ENCODE data around the gene NUFIP1.
"Not testable (repeated sequence)": the region's sequence is repeated elsewhere in the genome, so short reads cannot be mapped to it uniquely, and the experiment has no call there.

NUFIP1 gene

DNA sequence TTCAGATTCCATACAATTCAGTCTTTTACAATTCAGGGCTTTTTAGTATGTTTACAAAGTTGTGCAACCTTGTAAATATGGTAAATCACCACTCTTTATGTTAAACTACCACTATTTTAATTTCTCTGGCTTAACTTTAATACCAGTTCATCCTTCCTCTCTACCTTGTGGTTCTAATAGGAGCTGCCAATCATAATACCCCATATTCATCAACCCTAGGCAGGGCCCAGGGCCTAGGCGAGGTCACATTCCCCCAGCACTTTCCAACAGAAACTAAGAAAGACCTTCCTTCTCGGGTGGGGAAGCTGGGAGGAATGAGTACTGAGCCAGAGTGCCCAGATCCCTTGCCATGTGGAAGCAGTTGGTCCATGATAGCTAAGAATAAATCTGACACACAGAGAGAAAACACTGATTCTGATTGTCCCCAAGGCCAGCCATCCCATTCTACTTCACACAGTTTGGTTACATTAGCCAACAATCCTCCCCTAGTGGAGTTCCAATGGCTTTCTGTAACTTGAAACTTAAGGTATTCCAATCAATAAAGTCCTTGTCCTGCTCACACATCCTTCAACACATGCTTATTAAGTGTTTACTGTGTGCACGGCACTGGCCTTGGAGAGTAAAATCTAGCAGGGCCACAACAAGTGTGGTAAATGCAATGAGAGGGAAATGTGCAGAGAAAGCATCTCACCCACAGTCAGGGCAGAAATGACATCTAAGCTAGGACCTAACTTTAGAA is 76.8 kb downstream of the NUFIP1 start:
- no peak overlapping the region for H3K4me3 ChIP-seq (ENCODE audit: low read length)
- peaks cover 12% of the 10 kb centered on the region for H3K9me3 ChIP-seq (ENCODE audit: insufficient read depth, low read depth, low read length)
- H3K9ac ChIP-seq (ENCODE audit: low read depth, low read length) = no peak overlapping the region
- no peaks in the 10 kb centered on the region for H3K27me3 ChIP-seq (ENCODE audit: insufficient read depth, low read length)
- H3K27ac ChIP-seq (ENCODE audit: low read length) = no peak overlapping the region
- no peaks in the 10 kb centered on the region for H3K36me3 ChIP-seq (ENCODE audit: insufficient read depth, low read depth, low read length)
- no peaks in the 10 kb centered on the region; the same call in 1 of the 2 replicates for H3K4me1 ChIP-seq (ENCODE audit: insufficient read depth, low read length)

DNA sequence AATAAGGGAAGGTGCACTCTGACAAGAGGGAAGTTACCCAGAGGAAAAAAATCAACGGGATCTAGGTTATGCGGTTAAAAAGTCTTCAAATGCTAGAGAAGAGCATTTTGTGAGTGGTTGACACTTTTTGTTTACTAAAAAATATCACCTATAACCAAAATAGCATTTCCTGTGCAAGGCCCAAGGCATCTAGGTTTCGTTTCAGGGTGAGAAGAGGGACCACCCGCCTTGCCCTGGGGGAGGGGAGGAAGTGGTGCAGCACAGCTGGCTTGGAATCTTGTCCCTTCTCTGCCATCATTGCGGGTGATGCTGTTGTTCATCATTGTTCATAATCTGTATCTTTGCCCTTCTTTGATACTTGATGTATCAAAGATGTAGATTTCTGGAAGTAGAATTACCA is 80.6 kb downstream of the NUFIP1 start:
- Histone ChIP-seq H3K36me3 (ENCODE audit: insufficient read depth, low read depth, low read length) (no peaks in the 10 kb centered on the region), H3K9ac (ENCODE audit: low read depth, low read length) (no peak overlapping the region), H3K4me3 (ENCODE audit: low read length) (no peak overlapping the region), H3K4me1 (ENCODE audit: insufficient read depth, low read length) (no peaks in the 10 kb centered on the region; the same call in 1 of the 2 replicates), H3K27ac (ENCODE audit: low read length) (no peak overlapping the region), H3K9me3 (ENCODE audit: insufficient read depth, low read depth, low read length) (peaks cover 12% of the 10 kb centered on the region), H3K27me3 (ENCODE audit: insufficient read depth, low read length) (no peaks in the 10 kb centered on the region)

DNA sequence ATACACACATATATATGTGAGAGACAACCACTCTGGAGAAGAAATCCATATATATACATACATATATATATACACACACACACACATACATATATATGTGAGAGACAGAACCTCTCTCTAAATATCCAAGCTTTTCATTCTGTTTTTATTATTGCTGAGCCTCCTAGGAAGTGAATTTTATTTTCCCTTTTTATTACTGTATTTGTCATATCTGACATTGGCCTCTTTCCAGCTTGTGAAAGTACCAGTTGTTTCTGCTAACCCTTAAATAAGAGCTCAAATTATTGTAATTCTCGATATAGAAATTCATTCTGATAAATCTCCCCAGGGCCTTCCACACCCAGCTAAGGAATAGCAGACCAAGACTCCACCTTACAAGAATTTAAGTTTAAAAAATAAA is 81.0 kb downstream of the NUFIP1 start:
- Histone ChIP-seq H3K9me3 (ENCODE audit: insufficient read depth, low read depth, low read length) (peaks cover 12% of the 10 kb centered on the region), H3K27me3 (ENCODE audit: insufficient read depth, low read length) (no peaks in the 10 kb centered on the region), H3K9ac (ENCODE audit: low read depth, low read length) (no peak overlapping the region), H3K36me3 (ENCODE audit: insufficient read depth, low read depth, low read length) (no peaks in the 10 kb centered on the region), H3K4me1 (ENCODE audit: insufficient read depth, low read length) (no peaks in the 10 kb centered on the region; the same call in 1 of the 2 replicates), H3K27ac (ENCODE audit: low read length) (no peak overlapping the region), H3K4me3 (ENCODE audit: low read length) (no peak overlapping the region)

DNA sequence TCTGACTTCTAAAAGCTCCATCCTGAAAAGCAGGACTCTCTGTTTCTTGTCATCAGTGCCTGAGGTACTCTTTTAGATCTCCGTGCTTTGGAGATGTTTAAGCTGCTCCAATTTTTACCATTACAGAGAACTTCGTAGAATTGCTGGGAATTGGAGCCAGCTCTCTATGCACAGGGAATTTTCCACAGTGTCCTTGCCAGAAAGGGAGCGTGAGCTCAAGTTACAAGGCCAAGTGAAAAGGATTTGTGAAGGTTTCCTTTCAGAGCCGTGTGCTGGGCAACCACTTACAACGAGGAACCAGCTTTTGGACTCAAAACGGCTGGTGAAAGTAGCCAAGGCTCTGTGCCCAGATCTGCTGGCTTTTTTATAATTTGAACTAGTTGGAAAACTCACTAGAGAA is 82.6 kb downstream of the NUFIP1 start:
- Histone ChIP-seq H3K4me3 (ENCODE audit: low read length) (no peak overlapping the region), H3K9me3 (ENCODE audit: insufficient read depth, low read depth, low read length) (peaks cover 8% of the 10 kb centered on the region; the same call in 1 of the 2 replicates), H3K36me3 (ENCODE audit: insufficient read depth, low read depth, low read length) (no peaks in the 10 kb centered on the region), H3K27ac (ENCODE audit: low read length) (no peak overlapping the region), H3K27me3 (ENCODE audit: insufficient read depth, low read length) (no peaks in the 10 kb centered on the region), H3K4me1 (ENCODE audit: insufficient read depth, low read length) (no peaks in the 10 kb centered on the region; the same call in 1 of the 2 replicates), H3K9ac (ENCODE audit: low read depth, low read length) (no peak overlapping the region)

DNA sequence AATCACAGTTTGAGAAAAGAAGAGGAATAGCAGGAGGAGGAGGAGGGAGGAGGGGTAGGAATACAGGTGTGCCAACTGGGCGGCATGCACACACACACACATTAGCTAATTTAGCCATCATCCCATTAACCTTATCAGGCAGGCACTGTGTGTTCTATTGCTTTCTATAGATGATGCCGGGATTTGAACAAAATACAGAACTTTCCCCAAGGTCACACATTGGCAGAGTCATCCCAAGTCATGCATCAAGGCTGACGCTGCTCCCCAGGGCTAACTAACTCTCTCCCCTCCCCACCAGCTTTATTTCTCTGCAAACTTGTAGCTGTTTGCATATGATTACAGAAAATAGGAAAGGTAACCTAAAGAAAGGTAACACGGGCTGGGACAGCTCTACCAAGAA is 83.0 kb downstream of the NUFIP1 start:
- Histone ChIP-seq H3K4me3 (ENCODE audit: low read length) (no peak overlapping the region), H3K9ac (ENCODE audit: low read depth, low read length) (no peak overlapping the region), H3K27ac (ENCODE audit: low read length) (no peak overlapping the region), H3K9me3 (ENCODE audit: insufficient read depth, low read depth, low read length) (peaks cover 3% of the 10 kb centered on the region; the same call in 1 of the 2 replicates), H3K36me3 (ENCODE audit: insufficient read depth, low read depth, low read length) (no peaks in the 10 kb centered on the region), H3K27me3 (ENCODE audit: insufficient read depth, low read length) (no peaks in the 10 kb centered on the region), H3K4me1 (ENCODE audit: insufficient read depth, low read length) (no peaks in the 10 kb centered on the region; the same call in 1 of the 2 replicates)

DNA sequence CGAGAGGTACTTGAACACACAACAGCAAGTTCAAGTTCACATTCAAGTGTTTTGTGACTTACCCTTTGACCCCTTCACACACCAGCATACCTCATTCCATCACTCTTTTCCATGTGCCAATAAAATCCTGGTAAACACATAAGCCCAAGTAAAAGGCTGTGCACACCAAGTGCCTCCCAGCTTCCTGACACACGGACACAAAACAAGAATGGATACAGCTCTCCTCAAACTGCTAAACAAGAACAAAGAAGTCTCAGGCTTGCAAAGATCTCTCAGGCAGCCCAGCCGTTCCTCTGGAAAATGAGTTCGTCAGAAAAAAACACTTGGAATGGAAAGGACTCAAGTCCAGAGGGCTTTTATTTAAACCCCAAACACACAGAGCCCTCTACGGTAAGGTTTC is 83.7 kb downstream of the NUFIP1 start:
- H3K4me3 ChIP-seq (ENCODE audit: low read length) = no peak overlapping the region
- H3K27me3 ChIP-seq (ENCODE audit: insufficient read depth, low read length) = no peaks in the 10 kb centered on the region
- no peak overlapping the region for H3K9ac ChIP-seq (ENCODE audit: low read depth, low read length)
- no peaks in the 10 kb centered on the region for H3K9me3 ChIP-seq (ENCODE audit: insufficient read depth, low read depth, low read length)
- no peaks in the 10 kb centered on the region for H3K36me3 ChIP-seq (ENCODE audit: insufficient read depth, low read depth, low read length)
- no peak overlapping the region for H3K27ac ChIP-seq (ENCODE audit: low read length)
- no peaks in the 10 kb centered on the region; the same call in 1 of the 2 replicates for H3K4me1 ChIP-seq (ENCODE audit: insufficient read depth, low read length)

DNA sequence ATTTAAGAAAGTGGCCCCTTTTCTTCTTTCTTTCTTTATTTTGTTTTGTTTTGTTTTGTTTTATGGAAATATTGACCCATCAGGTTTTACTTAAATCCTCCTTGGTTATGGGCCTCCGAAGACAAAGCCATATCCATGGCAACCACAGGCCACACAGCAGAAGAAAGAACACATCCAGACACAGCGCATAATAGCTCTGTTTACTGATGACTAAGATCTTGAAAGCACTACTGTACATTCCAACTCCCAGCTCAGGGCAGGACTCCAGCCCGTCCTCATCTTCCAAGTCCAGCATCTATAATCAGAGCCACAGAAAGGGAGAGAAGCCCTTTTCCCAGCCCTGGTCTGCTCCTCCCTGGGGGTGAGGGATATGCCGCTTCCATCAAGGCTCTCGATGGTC is 84.3 kb downstream of the NUFIP1 start:
- no peak overlapping the region for H3K27ac ChIP-seq (ENCODE audit: low read length)
- no peaks in the 10 kb centered on the region; the same call in 1 of the 2 replicates for H3K4me1 ChIP-seq (ENCODE audit: insufficient read depth, low read length)
- H3K9me3 ChIP-seq (ENCODE audit: insufficient read depth, low read depth, low read length) = no peaks in the 10 kb centered on the region
- H3K9ac ChIP-seq (ENCODE audit: low read depth, low read length) = no peak overlapping the region
- H3K36me3 ChIP-seq (ENCODE audit: insufficient read depth, low read depth, low read length) = no peaks in the 10 kb centered on the region
- no peak overlapping the region for H3K4me3 ChIP-seq (ENCODE audit: low read length)
- H3K27me3 ChIP-seq (ENCODE audit: insufficient read depth, low read length) = no peaks in the 10 kb centered on the region

DNA sequence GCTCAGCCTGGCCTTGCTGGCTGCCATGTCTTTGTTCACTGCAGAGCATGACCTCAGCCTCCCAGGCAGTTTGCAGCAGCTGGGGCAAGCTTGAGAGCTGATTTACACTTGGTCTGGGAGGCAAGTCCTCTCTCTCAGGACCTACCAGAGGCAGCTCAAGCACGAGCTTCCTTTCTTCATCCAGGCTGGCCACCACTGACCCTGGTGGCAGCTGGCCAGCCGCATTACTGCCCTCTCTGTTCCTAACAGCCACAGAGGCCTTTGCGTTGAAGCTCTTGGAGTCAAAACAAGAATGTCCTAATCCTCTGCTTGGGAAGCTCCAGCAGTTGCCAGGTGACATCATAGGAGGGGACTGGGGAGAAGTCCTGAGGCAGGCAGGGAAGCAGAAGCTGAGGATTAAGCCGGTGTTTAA is 85.7 kb downstream of the NUFIP1 start:
- Histone ChIP-seq H3K9me3 (ENCODE audit: insufficient read depth, low read depth, low read length) (no peaks in the 10 kb centered on the region), H3K4me1 (ENCODE audit: insufficient read depth, low read length) (no peaks in the 10 kb centered on the region; the same call in 1 of the 2 replicates), H3K27me3 (ENCODE audit: insufficient read depth, low read length) (no peaks in the 10 kb centered on the region), H3K36me3 (ENCODE audit: insufficient read depth, low read depth, low read length) (no peaks in the 10 kb centered on the region), H3K9ac (ENCODE audit: low read depth, low read length) (no peak overlapping the region), H3K27ac (ENCODE audit: low read length) (no peak overlapping the region), H3K4me3 (ENCODE audit: low read length) (no peak overlapping the region)

DNA sequence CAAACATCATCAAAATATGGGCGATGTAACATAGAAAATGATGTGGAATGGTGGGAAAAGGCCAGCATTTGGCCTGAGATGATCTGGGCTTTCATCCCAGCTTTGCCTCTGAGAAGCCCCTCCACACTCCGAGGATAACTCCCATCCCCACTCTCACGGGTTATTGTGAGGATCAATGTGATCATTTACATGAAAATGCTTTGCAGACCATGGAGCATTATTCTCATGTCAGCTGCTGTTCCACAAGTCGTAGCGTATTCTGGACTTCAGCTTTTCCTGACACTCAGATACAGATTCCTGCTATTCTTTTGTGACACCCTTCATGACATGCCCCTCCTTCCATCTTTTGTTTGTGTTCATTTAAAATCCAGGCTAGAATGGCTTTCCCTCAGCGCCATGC is 86.5 kb downstream of the NUFIP1 start:
- no peak overlapping the region for H3K27ac ChIP-seq (ENCODE audit: low read length)

DNA sequence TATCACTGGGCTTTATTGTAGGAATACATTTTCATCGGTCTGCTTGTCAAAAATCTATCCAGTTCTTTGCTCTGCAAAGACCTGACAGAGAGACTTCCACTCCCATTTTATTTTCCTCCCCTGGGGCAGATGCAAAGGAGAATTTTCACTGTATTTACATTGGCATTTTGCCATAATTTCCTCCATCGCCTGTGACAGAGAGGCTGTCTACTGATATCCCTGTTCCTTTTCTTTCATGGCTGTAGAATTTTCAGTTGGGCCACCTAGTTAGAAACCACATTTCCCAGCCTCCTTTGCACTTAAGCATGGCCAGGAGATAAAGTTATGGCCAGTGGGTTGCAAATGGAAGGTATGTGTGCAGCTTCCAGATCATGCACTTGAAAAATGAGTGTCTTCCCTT is 89.3 kb downstream of the NUFIP1 start:
- Histone ChIP-seq H3K9me3 (ENCODE audit: insufficient read depth, low read depth, low read length) (no peaks in the 10 kb centered on the region), H3K36me3 (ENCODE audit: insufficient read depth, low read depth, low read length) (no peaks in the 10 kb centered on the region), H3K4me3 (ENCODE audit: low read length) (no peak overlapping the region), H3K27ac (ENCODE audit: low read length) (no peak overlapping the region), H3K4me1 (ENCODE audit: insufficient read depth, low read length) (no peaks in the 10 kb centered on the region), H3K27me3 (ENCODE audit: insufficient read depth, low read length) (no peaks in the 10 kb centered on the region), H3K9ac (ENCODE audit: low read depth, low read length) (no peak overlapping the region)

More for the DNA sequence above, 86.5 kb downstream of the NUFIP1 start:
- Histone ChIP-seq H3K4me1 (ENCODE audit: insufficient read depth, low read length) (no peaks in the 10 kb centered on the region; the same call in 1 of the 2 replicates), H3K9me3 (ENCODE audit: insufficient read depth, low read depth, low read length) (no peaks in the 10 kb centered on the region), H3K36me3 (ENCODE audit: insufficient read depth, low read depth, low read length) (no peaks in the 10 kb centered on the region), H3K27me3 (ENCODE audit: insufficient read depth, low read length) (no peaks in the 10 kb centered on the region), H3K4me3 (ENCODE audit: low read length) (no peak overlapping the region), H3K9ac (ENCODE audit: low read depth, low read length) (no peak overlapping the region)

DNA sequence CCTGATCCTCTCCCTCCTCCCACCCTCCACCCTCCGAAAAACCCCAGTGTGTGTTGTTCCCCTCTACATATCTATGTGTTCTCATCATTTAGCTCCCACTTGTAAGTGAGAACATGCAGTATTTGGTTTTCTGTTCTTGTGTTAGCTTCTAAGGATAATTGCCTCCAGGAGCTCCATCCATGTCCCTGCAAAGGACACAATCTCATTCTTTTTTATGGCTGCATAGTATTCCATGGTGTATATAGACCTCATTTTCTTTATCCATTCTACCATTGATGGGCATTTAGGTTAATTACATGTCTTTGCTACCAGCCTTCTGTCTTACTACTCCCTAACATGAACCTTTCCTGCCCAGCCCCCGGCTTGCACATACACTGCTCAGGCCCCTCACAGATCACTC is 91.0 kb downstream of the NUFIP1 start:
- H3K4me3 ChIP-seq (ENCODE audit: low read length); H3K27me3 ChIP-seq (ENCODE audit: insufficient read depth, low read length); H3K27ac ChIP-seq (ENCODE audit: low read length); H3K9me3 ChIP-seq (ENCODE audit: insufficient read depth, low read depth, low read length); H3K9ac ChIP-seq (ENCODE audit: low read depth, low read length); H3K4me1 ChIP-seq (ENCODE audit: insufficient read depth, low read length); H3K36me3 ChIP-seq (ENCODE audit: insufficient read depth, low read depth, low read length): not testable (repeated sequence)

DNA sequence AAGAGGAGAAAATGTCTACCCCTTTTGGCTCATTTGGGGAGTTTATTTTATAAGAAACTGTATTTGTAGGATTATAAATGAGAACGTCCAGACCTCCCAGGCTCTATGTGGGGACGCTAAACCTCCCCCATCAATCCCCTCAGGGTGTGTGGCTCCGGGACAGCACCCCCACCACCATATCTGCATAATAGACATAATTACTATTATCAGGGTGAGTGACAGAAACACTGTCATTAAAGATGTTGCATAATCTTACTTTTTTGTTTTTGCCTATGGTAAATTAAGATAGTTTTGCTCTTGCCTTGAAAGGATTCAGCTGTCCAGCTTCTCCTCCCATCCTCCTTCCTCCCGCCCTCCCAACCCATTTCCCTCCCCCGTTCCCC is 93.3 kb downstream of the NUFIP1 start:
- Histone ChIP-seq H3K4me3 (ENCODE audit: low read length) (no peak overlapping the region), H3K4me1 (ENCODE audit: insufficient read depth, low read length) (no peaks in the 10 kb centered on the region), H3K36me3 (ENCODE audit: insufficient read depth, low read depth, low read length) (no peaks in the 10 kb centered on the region), H3K9me3 (ENCODE audit: insufficient read depth, low read depth, low read length) (no peaks in the 10 kb centered on the region), H3K27me3 (ENCODE audit: insufficient read depth, low read length) (no peaks in the 10 kb centered on the region), H3K27ac (ENCODE audit: low read length) (no peak overlapping the region), H3K9ac (ENCODE audit: low read depth, low read length) (no peak overlapping the region)
